Effector memory CD4-positive, alpha-beta T cell (primary cell): ENCODE data around the gene LOX.

Experiments used
- DNase-seq, 3 donors: peaks; one replicate each; pipeline ENCODE4 v3.0.0-alpha.2; 2020
- H3K27ac ChIP-seq: 2 replicates; pipeline ENCODE4 v1.7.0; 2013; ENCODE audit warnings: mild to moderate bottlenecking, low read length, moderate library complexity; ENCODE audit not compliant: insufficient read depth, poor library complexity, severe bottlenecking
- H3K27me3 ChIP-seq: replicated peaks from 2 replicates; pipeline ENCODE4 v1.7.0; 2013; ENCODE audit warnings: mild to moderate bottlenecking, low read length; ENCODE audit not compliant: insufficient read depth, control insufficient read depth, poor library complexity, severe bottlenecking
- H3K36me3 ChIP-seq: 2 replicates; pipeline ENCODE4 v1.7.0; 2013; ENCODE audit warnings: mild to moderate bottlenecking, low read length, moderate library complexity; ENCODE audit not compliant: control insufficient read depth, insufficient read depth
- H3K4me1 ChIP-seq: 2 replicates; pipeline ENCODE4 v1.7.0; 2013; ENCODE audit warnings: low read length, mild to moderate bottlenecking; ENCODE audit not compliant: control insufficient read depth, insufficient read depth, poor library complexity, severe bottlenecking
- H3K4me3 ChIP-seq: 2 replicates; pipeline ENCODE4 v1.7.0; 2013; ENCODE audit warnings: low read length, low read depth, mild to moderate bottlenecking; ENCODE audit not compliant: insufficient read depth, poor library complexity, severe bottlenecking
- H3K9me3 ChIP-seq: 2 replicates; pipeline ENCODE4 v1.7.0; 2013; ENCODE audit warnings: mild to moderate bottlenecking, low read length, moderate library complexity; ENCODE audit not compliant: control insufficient read depth
- total RNA-seq, 3 donors: gene quantifications; one replicate each; lab custom pipeline; 2026; lab: John Stamatoyannopoulos, UW

Gene LOX, protein sequence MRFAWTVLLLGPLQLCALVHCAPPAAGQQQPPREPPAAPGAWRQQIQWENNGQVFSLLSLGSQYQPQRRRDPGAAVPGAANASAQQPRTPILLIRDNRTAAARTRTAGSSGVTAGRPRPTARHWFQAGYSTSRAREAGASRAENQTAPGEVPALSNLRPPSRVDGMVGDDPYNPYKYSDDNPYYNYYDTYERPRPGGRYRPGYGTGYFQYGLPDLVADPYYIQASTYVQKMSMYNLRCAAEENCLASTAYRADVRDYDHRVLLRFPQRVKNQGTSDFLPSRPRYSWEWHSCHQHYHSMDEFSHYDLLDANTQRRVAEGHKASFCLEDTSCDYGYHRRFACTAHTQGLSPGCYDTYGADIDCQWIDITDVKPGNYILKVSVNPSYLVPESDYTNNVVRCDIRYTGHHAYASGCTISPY
- 0 reads per million in 3 donors for total RNA-seq

GRCh38 chr5:122078116-122079110, at the start of gene LOX:
Gene LOX (minus strand): TSS chr5:122078259. CDS start chr5:122077985, 274 bp downstream.
- Histone ChIP-seq H3K36me3 (no peaks in the 10 kb centered on the region), H3K27me3 (peaks cover 12% of the 10 kb centered on the region), H3K4me3 (peak within 1 kb of the TSS; percentile 42), H3K27ac (no peak within 1 kb of the TSS), H3K4me1 (peaks cover 16% of the 10 kb centered on the region), H3K9me3 (no peaks in the 10 kb centered on the region)
- no peak for DNase-seq

GRCh38 chr5:122126756-122127321, 48.8 kb upstream of the LOX start:
- Histone ChIP-seq H3K9me3 (no peaks in the 10 kb centered on the region), H3K4me3 (no peak overlapping the region), H3K27ac (no peak overlapping the region), H3K36me3 (no peaks in the 10 kb centered on the region), H3K27me3 (no peaks in the 10 kb centered on the region), H3K4me1 (no peaks in the 10 kb centered on the region)
- DNase-seq = no peak

GRCh38 chr5:122126177-122126755, 48.2 kb upstream of the LOX start:
- no peak for DNase-seq
- H3K4me1 ChIP-seq = no peaks in the 10 kb centered on the region
- H3K9me3 ChIP-seq = no peaks in the 10 kb centered on the region
- H3K4me3 ChIP-seq = no peak overlapping the region
- no peaks in the 10 kb centered on the region for H3K27me3 ChIP-seq
- no peak overlapping the region for H3K27ac ChIP-seq
- no peaks in the 10 kb centered on the region for H3K36me3 ChIP-seq

GRCh38 chr5:122124766-122125165, 46.7 kb upstream of the LOX start:
- H3K4me3 ChIP-seq = no peak overlapping the region
- DNase-seq = no peak
- H3K27ac ChIP-seq = no peak overlapping the region
- no peaks in the 10 kb centered on the region for H3K27me3 ChIP-seq
- H3K36me3 ChIP-seq = no peaks in the 10 kb centered on the region
- H3K9me3 ChIP-seq = no peaks in the 10 kb centered on the region
- H3K4me1 ChIP-seq = no peaks in the 10 kb centered on the region

GRCh38 chr5:122121479-122122465, 43.7 kb upstream of the LOX start:
- H3K4me1 ChIP-seq = no peaks in the 10 kb centered on the region
- DNase-seq = no peak
- H3K27me3 ChIP-seq = no peaks in the 10 kb centered on the region
- no peak overlapping the region for H3K4me3 ChIP-seq
- H3K36me3 ChIP-seq = no peaks in the 10 kb centered on the region
- no peaks in the 10 kb centered on the region for H3K9me3 ChIP-seq
- no peak overlapping the region for H3K27ac ChIP-seq

GRCh38 chr5:122120957-122121356, 42.9 kb upstream of the LOX start:
- Histone ChIP-seq H3K27me3 (no peaks in the 10 kb centered on the region), H3K4me3 (no peak overlapping the region), H3K4me1 (no peaks in the 10 kb centered on the region), H3K9me3 (no peaks in the 10 kb centered on the region), H3K36me3 (no peaks in the 10 kb centered on the region), H3K27ac (no peak overlapping the region)
- no peak for DNase-seq

DNA sequence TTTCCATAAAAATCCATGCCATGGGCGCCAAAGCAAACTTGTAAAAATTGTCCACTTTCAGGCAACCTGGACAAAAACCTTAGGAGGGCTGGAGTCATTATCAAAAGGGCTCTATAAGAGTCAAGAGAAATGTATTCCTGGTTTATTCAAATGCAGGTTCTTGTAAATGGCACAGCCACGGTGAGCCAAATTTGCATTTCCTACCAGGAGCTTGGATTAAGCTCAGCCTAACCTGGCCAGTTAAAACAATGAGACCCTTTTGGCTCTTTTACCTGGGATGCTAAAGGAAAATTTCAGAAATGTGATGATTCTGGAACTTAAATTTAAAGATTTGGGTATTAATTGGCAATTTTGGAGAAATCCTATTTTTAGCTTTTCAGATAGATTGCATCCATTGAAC, 42.4 kb upstream of the LOX start:
- no peaks in the 10 kb centered on the region for H3K36me3 ChIP-seq
- H3K4me1 ChIP-seq = no peaks in the 10 kb centered on the region
- H3K9me3 ChIP-seq = no peaks in the 10 kb centered on the region
- H3K27ac ChIP-seq = no peak overlapping the region
- no peaks in the 10 kb centered on the region for H3K27me3 ChIP-seq
- H3K4me3 ChIP-seq = no peak overlapping the region
- DNase-seq = no peak

DNA sequence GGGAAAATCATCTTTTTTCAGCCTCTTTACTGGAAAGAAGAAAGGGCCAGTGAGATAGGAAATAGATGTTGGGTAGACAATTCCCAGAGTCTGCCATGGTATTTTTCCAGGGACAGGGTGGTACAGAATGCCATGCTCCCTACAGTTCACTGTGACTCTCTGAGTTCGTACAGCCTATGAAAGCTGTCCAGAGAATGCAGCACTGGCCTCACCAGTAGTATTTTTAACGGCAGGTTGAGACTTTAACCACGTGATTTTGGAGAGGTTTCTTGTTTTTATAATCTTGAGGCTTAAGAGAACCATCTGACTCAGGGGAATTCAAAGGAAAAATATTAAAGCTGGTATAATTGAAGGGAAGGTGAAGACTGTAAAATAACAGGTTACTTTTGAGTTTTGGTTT, 41.1 kb upstream of the LOX start:
- Histone ChIP-seq H3K36me3 (no peaks in the 10 kb centered on the region), H3K27me3 (no peaks in the 10 kb centered on the region), H3K9me3 (no peaks in the 10 kb centered on the region), H3K4me1 (no peaks in the 10 kb centered on the region), H3K4me3 (no peak overlapping the region), H3K27ac (no peak overlapping the region)
- no peak for DNase-seq
